PC-3 (cell line): Measurements from ENCODE around the gene FAM153A.
"Not testable (repeated sequence)": the region's sequence is repeated elsewhere in the genome, so short reads cannot be mapped to it uniquely, and the experiment has no call there.

Source experiments
- CTCF ChIP-seq: fragments of 300-600 bp; sonication (generic); conservative IDR thresholded peaks from 2 replicates; pipeline ENCODE4 v1.5.1; 2017; ENCODE audit warnings: antibody characterized with exemption, low read depth, mild to moderate bottlenecking, low read length
- EZH2 ChIP-seq: fragments of 300-600 bp; sonication (generic); IDR thresholded peaks from one replicate; pipeline ENCODE4 v1.6.1; 2017; ENCODE audit warnings: antibody characterized with exemption, mild to moderate bottlenecking, low read length; ENCODE audit not compliant: unreplicated experiment

GRCh38 chr5:177770646-177771045 lies 12.1 kb downstream of the FAM153A start:
- not testable (repeated sequence) for TF ChIP-seq CTCF, EZH2
